ENCODE data around the gene GRM1.
A peak's percentile ranks its signal among the peaks of the same experiment; 100 is the strongest.

The GRM1 gene

DNA sequence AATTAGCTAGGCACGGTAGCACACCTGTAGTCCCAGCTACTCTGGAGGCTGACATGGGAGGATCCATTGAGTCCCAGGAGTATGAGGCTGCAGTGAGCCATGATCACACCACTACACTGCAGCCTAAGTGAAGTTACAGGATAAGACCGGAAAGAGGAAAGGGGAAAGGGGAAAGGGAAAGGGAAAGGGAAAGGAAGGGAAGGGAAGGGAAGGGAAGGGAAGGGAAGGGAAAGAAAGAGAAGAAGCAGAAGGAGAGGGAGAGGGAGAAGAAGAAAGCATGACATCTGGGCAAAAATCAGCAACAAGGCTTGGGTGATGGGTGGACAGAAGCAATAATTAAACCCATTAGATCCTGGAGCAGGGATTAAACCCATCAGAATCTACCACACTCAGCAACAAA lies 413.0 kb downstream of the GRM1 start:
- no peak overlapping the region for H3K4me3 ChIP-seq (ENCODE audit: control insufficient read depth, low read depth, low read length)
- no peak for DNase-seq (ENCODE audit: low read depth)
- TF ChIP-seq, protein P1, sequence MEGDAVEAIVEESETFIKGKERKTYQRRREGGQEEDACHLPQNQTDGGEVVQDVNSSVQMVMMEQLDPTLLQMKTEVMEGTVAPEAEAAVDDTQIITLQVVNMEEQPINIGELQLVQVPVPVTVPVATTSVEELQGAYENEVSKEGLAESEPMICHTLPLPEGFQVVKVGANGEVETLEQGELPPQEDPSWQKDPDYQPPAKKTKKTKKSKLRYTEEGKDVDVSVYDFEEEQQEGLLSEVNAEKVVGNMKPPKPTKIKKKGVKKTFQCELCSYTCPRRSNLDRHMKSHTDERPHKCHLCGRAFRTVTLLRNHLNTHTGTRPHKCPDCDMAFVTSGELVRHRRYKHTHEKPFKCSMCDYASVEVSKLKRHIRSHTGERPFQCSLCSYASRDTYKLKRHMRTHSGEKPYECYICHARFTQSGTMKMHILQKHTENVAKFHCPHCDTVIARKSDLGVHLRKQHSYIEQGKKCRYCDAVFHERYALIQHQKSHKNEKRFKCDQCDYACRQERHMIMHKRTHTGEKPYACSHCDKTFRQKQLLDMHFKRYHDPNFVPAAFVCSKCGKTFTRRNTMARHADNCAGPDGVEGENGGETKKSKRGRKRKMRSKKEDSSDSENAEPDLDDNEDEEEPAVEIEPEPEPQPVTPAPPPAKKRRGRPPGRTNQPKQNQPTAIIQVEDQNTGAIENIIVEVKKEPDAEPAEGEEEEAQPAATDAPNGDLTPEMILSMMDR (conservative IDR thresholded peaks at IDR 0.05; ENCODE audit: control insufficient read depth, insufficient read depth, low read depth, low read length), result no peak

DNA sequence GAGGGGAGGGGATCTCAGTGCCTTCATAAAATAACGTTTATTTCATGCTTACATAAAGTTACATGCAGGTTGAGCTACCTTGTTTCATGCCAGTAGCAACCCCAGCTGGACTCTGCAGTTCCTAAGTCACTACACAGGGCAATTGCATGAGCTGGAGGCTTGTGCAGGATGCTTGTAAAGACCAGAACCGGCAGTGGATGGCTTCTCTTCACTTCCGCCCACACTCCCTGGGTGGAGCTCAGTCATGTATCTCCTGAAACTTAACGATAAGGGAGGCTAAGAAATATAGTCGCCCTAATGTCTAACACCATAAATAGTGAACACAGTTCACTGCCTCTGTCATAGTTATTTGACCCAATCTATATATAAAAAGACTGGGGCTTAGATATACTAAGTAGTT lies 415.3 kb downstream of the GRM1 start:
- TF ChIP-seq, protein P1 (conservative IDR thresholded peaks at IDR 0.05; ENCODE audit: control insufficient read depth, insufficient read depth, low read depth, low read length), result no peak
- no peak for DNase-seq (ENCODE audit: low read depth)

DNA sequence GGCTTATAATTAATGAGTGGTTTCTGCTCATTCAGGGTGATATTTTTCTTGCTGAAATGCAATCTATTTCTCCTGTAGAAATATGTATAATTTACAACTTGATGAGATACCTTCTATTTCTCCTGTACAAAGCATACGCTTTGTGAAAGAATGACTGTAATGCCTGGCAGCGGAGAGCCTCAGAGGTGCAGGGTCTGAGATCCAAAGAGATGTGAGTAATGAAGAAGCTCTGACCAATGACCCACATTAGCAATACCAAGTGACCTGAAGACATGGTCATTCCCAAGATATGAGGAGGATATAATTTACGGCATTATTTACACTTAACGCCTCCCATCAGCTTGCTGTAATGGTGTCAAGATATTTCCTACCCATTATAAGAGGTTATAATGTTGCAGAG lies 416.4 kb downstream of the GRM1 start:
- TF ChIP-seq, protein P1 (conservative IDR thresholded peaks at IDR 0.05; ENCODE audit: control insufficient read depth, insufficient read depth, low read depth, low read length), result no peak
- no peak for DNase-seq (ENCODE audit: low read depth)

More for the DNA sequence above, 415.3 kb downstream of the GRM1 start:
- H3K4me3 ChIP-seq (ENCODE audit: control insufficient read depth, low read depth, low read length), result no peak overlapping the region

DNA sequence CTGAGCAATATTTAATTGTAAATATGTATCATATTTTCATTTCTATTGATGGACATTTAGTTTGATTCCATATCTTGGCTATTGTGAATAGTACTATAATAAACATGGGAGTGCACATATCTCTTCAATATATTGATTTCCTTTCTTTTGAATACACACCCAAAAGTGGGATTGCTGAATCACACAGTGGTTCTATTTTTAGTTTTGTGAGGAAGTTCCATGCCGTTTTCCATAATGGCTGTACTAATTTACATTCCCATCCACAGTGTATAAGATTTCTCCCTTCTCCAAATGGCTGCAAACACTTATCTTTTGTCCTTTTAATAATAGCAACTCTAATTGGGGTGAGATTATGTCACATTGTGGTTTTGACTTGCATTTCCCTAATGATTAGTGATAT lies 428.0 kb downstream of the GRM1 start:
- DNase-seq (ENCODE audit: low read depth), result no peak
- H3K4me3 ChIP-seq (ENCODE audit: control insufficient read depth, low read depth, low read length), result no peak overlapping the region
- TF ChIP-seq, protein P1 (conservative IDR thresholded peaks at IDR 0.05; ENCODE audit: control insufficient read depth, insufficient read depth, low read depth, low read length), result no peak

More for the DNA sequence above, 416.4 kb downstream of the GRM1 start:
- H3K4me3 ChIP-seq (ENCODE audit: control insufficient read depth, low read depth, low read length), result no peak overlapping the region

DNA sequence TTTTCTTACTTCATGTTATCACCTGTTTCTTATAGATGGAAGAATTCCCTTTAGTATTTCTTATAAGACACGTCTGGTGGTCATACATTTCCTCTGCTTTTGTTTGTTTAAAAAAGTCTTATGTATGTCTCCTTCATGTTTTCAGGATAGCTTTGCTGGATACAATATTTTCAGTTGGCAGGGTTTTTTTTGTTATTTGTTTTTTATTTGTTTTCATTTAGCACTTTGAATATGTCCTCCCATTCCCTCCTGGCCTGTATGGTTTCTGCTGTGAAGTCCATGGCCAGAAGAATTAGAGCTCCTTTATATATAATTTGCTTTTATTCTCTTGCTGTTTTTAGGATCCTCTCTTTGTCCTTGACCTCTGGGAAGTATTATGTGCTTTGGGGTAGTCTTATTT lies 432.1 kb downstream of the GRM1 start:
- TF ChIP-seq, protein P1 (conservative IDR thresholded peaks at IDR 0.05; ENCODE audit: control insufficient read depth, insufficient read depth, low read depth, low read length), result no peak
- no peak overlapping the region for H3K4me3 ChIP-seq (ENCODE audit: control insufficient read depth, low read depth, low read length)
- DNase-seq (ENCODE audit: low read depth), result no peak

DNA sequence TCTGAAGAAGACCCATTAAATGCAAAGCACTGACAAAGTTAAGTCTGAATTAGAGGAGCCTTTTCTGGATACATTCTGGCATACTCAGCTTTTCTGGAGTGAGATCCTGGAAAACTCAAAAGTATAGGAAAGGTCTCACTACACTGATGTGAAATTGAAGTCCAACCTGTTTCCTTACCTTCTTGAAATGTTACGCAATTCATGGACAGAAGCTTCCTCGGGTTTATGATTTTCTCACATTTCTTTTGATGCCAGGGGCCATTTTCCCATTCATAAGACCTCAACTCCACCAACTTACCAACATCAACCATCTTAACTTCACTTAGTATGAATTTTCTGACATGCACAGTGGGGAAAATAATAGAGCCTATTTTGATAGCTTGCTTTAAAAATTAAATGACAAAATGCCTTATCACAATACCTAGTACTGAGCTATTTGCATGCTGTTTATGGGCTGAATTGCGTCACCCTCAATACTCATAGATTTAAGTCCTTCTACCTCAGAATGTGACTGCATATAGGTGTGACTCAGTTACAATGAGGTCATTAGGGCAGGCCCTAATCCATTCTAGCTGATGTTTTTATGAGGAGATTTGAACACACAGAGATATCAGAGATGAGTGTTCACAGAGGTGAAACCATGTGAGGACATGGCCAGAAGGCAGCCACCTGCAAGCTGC lies 441.4 kb downstream of the GRM1 start:
- TF ChIP-seq, protein P1 (conservative IDR thresholded peaks at IDR 0.05; ENCODE audit: control insufficient read depth, insufficient read depth, low read depth, low read length), result no peak
- no peak overlapping the region for H3K4me3 ChIP-seq (ENCODE audit: control insufficient read depth, low read depth, low read length)
- DNase-seq (ENCODE audit: low read depth), result peak; percentile 6
